HCT116 (cell line): ENCODE data around the gene SERF2.

ENCODE experiments used
- EZH2phosphoT487 ChIP-seq: fragments of 200-600 bp; IDR thresholded peaks from 2 replicates; pipeline ENCODE4 v1.6.1; 2018; ENCODE audit warnings: antibody characterized with exemption, borderline replicate concordance
- JUND ChIP-seq: IDR thresholded peaks from 2 replicates; pipeline ENCODE4 v1.6.1; 2012

DNA sequence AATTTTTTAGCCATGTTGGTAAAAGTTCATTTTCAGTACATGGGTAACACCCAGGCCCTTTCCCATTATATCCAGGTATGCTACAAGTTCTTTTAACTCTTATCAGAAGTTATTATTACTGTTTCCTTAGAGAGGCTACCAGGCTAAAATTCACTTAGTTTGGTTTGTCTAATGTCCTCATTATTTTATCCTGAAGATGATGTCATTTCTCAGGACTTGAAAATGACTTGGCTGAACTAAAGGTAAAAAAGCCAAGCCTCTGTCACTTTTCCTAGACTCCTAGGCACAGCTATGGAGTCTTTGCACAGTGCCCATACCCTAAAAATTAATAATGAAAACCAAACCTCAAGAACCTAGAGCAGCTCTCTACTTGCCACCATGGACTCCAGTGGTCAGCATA is 19.5 kb upstream of the SERF2 start:
- TF ChIP-seq EZH2phosphoT487: no peak
- no peak for TF ChIP-seq JUND
